ENCODE measurements around the gene TTC4. TPM values are rescaled to one million over a fixed set of nuclear protein-coding genes. Genes with fewer than 3 reads are reported as not detected.

The TTC4 gene
- total and polyA plus RNA-seq, 10 donors = 12.1 to 28.5 (median 16.8) TPM

DNA sequence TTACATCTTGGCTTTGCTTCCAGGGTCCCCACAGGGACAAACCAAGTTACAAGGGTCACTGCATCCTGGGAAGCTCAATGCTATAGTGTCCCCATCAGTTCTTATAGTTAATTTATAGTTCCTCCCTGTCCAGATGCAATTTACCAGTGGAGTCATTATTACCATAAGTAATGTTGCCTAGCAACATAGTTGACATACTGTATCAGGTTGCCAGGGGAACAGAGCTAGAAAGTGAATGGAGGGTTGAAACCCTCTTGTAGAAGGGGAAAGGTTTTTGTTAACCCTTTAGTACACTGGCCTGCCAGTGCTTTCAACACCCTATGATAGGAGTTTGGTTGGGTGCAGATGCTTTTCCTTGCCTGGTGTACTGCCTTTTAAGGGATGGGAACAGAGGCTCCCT, 34.3 kb upstream of the TTC4 start:
- no peak overlapping the region for H3K4me3 ChIP-seq
- H3K9me3 ChIP-seq = no peaks in the 10 kb centered on the region
- no peaks in the 10 kb centered on the region for H3K4me1 ChIP-seq
- no peaks in the 10 kb centered on the region for H3K27me3 ChIP-seq (replicated peaks in 1 of 7)
- H3K36me3 ChIP-seq = no peaks in the 10 kb centered on the region
- no peak overlapping the region for H3K27ac ChIP-seq
- intact Hi-C loops (cut with DNase I; ENCODE audit: low total_unique reads) = no loop called here
- TF ChIP-seq, protein P1, sequence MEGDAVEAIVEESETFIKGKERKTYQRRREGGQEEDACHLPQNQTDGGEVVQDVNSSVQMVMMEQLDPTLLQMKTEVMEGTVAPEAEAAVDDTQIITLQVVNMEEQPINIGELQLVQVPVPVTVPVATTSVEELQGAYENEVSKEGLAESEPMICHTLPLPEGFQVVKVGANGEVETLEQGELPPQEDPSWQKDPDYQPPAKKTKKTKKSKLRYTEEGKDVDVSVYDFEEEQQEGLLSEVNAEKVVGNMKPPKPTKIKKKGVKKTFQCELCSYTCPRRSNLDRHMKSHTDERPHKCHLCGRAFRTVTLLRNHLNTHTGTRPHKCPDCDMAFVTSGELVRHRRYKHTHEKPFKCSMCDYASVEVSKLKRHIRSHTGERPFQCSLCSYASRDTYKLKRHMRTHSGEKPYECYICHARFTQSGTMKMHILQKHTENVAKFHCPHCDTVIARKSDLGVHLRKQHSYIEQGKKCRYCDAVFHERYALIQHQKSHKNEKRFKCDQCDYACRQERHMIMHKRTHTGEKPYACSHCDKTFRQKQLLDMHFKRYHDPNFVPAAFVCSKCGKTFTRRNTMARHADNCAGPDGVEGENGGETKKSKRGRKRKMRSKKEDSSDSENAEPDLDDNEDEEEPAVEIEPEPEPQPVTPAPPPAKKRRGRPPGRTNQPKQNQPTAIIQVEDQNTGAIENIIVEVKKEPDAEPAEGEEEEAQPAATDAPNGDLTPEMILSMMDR (IDR thresholded peaks at IDR 0.05 in 8 of 11, conservative IDR thresholded peaks at IDR 0.05 in 3 of 11) = no peak
- TF ChIP-seq POLR2AphosphoS5 (IDR thresholded peaks at IDR 0.05) = no peak
- no peak for TF ChIP-seq POLR2A (IDR thresholded peaks at IDR 0.05)
- DNase-seq = no peak

DNA sequence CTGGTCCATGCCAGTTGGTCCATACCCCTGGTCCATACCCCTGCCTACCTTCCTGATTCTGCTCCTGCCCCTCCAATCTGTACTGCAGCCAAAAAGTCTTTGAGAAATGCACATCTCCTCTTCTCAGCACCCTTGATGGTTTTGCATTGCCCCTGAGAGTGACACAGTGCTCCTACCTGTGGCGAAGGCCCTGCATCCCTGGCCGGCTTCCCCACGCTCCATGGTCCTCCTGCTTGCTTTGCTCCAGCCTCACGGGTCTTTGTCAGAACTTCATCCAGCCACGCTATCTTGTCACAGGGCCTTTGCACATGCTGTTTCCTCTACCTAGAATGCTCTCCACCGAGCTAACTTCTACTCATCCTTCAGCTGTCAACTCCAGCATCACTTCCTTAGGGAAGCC, 32.2 kb upstream of the TTC4 start:
- Histone ChIP-seq H3K27me3 (replicated peaks in 1 of 7) (no peaks in the 10 kb centered on the region), H3K4me3 (no peak overlapping the region), H3K36me3 (no peaks in the 10 kb centered on the region), H3K4me1 (no peaks in the 10 kb centered on the region), H3K9me3 (no peaks in the 10 kb centered on the region), H3K27ac (no peak overlapping the region)
- WGBS, 5 donors = 80 to 93% (median 87%) methylated on average over 6 of the region's 6 CpGs
- no peak for DNase-seq
- intact Hi-C loops (cut with DNase I; ENCODE audit: low total_unique reads) = no loop called here
- TF ChIP-seq POLR2AphosphoS5 (IDR thresholded peaks at IDR 0.05) (no peak), POLR2A (IDR thresholded peaks at IDR 0.05) (no peak)
- TF ChIP-seq, protein P1 (IDR thresholded peaks at IDR 0.05 in 8 of 11, conservative IDR thresholded peaks at IDR 0.05 in 3 of 11) = no peak

DNA sequence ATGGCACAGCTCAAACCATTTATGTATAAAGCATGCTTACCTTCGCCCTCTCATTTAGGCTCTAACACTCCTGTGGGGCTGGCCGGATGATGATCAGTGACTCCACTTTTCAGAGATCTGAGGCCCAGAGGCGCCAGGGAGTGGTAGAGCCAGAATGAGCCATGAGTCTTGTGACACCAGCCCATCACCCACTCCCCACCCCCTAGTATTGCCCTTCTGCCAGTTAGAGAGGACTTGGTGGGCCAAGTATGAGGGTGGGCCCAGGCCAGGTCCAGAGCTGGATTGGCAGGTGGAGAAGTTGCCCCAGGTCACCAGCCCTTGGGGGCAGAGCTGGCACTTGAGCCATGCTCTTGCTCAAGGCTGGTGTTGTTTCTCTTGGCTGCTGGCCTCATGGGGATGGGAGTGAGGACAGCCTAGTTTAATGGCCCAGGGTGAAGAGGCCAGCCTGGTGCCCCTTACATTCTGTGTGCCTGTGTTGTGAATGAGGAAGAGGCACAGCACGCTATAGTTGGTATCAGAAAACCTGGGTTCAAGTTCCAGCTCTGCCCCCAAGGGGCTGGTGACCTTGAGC, 30.2 kb upstream of the TTC4 start:
- intact Hi-C loops (cut with DNase I; ENCODE audit: low total_unique reads) = no loop called here
- Histone ChIP-seq H3K4me3 (no peak overlapping the region), H3K4me1 (no peaks in the 10 kb centered on the region), H3K27ac (no peak overlapping the region), H3K36me3 (no peaks in the 10 kb centered on the region), H3K27me3 (replicated peaks in 1 of 7) (no peaks in the 10 kb centered on the region), H3K9me3 (no peaks in the 10 kb centered on the region)
- WGBS, 5 donors = 83 to 96% (median 91%) methylated on average over 4 of the region's 4 CpGs
- TF ChIP-seq POLR2AphosphoS5 (IDR thresholded peaks at IDR 0.05) (no peak), POLR2A (IDR thresholded peaks at IDR 0.05) (no peak)
- TF ChIP-seq, protein P1 (IDR thresholded peaks at IDR 0.05 in 8 of 11, conservative IDR thresholded peaks at IDR 0.05 in 3 of 11) = no peak
- no peak for DNase-seq

DNA sequence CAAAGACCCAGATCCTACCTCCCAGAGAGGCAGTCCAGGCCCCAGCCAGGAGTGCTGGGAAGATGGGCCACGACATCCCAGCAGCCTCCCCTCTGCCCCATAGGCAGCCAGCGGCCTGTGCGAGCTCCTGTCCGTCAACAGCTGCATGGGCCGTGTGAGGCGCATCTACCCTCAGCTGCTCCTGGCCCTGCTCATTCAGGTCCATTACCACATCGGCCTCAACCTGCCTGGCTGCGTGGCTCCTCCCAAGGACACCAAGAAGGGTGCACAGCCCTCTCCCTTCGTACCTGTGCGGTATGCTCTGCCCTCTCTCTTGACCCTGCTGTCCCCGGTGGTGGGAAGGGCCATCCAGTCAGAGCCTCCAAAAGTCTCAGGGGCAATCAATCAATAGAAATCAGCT, 29.5 kb upstream of the TTC4 start:
- Histone ChIP-seq H3K4me1 (no peaks in the 10 kb centered on the region), H3K4me3 (no peak overlapping the region), H3K36me3 (no peaks in the 10 kb centered on the region), H3K27ac (no peak overlapping the region), H3K9me3 (no peaks in the 10 kb centered on the region), H3K27me3 (replicated peaks in 1 of 7) (no peaks in the 10 kb centered on the region)
- DNase-seq = no peak
- WGBS, 5 donors = 83 to 92% (median 90%) methylated on average over 10 to 11 of the region's 11 CpGs
- intact Hi-C loops (cut with DNase I; ENCODE audit: low total_unique reads) = no loop called here
- no peak for TF ChIP-seq POLR2AphosphoS5 (IDR thresholded peaks at IDR 0.05)
- TF ChIP-seq POLR2A (IDR thresholded peaks at IDR 0.05) = no peak
- TF ChIP-seq, protein P1 (IDR thresholded peaks at IDR 0.05 in 8 of 11, conservative IDR thresholded peaks at IDR 0.05 in 3 of 11) = no peak

Data from spleen (tissue), 11 donors.